Neuron (in vitro differentiated cells): Measurements from ENCODE around the gene INAFM1.
"Not testable (repeated sequence)": the region's sequence is repeated elsewhere in the genome, so short reads cannot be mapped to it uniquely, and the experiment has no call there.

Experiments used
- H2AFZ ChIP-seq: one replicate; pipeline ENCODE4 v1.6.1; 2013; ENCODE audit warnings: low read depth, mild to moderate bottlenecking, inconsistent platforms, low read length, moderate library complexity
- H3K27me3 ChIP-seq: one replicate; pipeline ENCODE4 v1.6.1; 2013; ENCODE audit warnings: low read length; ENCODE audit not compliant: insufficient read depth
- H3K36me3 ChIP-seq: one replicate; pipeline ENCODE4 v1.6.1; 2013; ENCODE audit warnings: low read length; ENCODE audit not compliant: insufficient read depth
- H3K4me1 ChIP-seq: one replicate; pipeline ENCODE4 v1.6.1; 2013; ENCODE audit warnings: low read length; ENCODE audit not compliant: insufficient read depth
- H3K4me3 ChIP-seq: 2 replicates; pipeline ENCODE4 v1.5.1; 2013; ENCODE audit warnings: mild to moderate bottlenecking, low read length, moderate library complexity
- H3K9me3 ChIP-seq: one replicate; pipeline ENCODE4 v1.6.1; 2013; ENCODE audit warnings: low read length

Gene INAFM1

GRCh38 chr19:47284324-47284899 is 9.7 kb downstream of the INAFM1 start:
- no peak overlapping the region for H3K4me3 ChIP-seq
- H3K4me1 ChIP-seq = peaks cover 3% of the 10 kb centered on the region
- H2AFZ ChIP-seq = no peak overlapping the region
- peaks cover 2% of the 10 kb centered on the region for H3K9me3 ChIP-seq
- H3K27me3 ChIP-seq = no peaks in the 10 kb centered on the region
- H3K36me3 ChIP-seq = no peaks in the 10 kb centered on the region

GRCh38 chr19:47296036-47296435 is 21.4 kb downstream of the INAFM1 start:
- Histone ChIP-seq H3K27me3 (no peaks in the 10 kb centered on the region), H2AFZ (no peak overlapping the region), H3K36me3 (no peaks in the 10 kb centered on the region), H3K9me3 (no peaks in the 10 kb centered on the region), H3K4me1 (no peaks in the 10 kb centered on the region), H3K4me3 (no peak overlapping the region)

- not testable (repeated sequence) for H3K9me3 ChIP-seq, H2AFZ ChIP-seq, H3K4me3 ChIP-seq, H3K4me1 ChIP-seq, H3K27me3 ChIP-seq, H3K36me3 ChIP-seq
Observed at GRCh38 chr19:47300867-47301266, 26.2 kb downstream of the INAFM1 start.

DNA sequence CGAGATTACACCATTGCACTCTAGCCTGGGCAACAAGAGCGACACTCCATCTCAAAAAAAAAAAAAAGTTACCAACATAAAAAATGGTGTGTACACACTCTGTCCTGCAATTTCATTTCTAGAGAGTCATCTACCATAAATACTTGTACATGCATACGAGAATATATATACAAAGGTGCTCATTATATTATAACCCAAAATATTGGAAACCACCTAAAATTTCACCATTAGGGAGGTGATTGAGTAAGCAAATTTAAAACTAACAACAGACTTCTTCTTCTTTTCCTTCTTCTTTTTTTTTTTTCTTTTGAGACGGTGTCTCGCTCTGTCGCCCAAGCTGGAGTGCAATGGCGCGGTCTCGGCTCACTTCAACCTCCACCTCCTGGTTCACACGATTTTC is 27.6 kb downstream of the INAFM1 start:
- Histone ChIP-seq H3K4me3 (no peak overlapping the region), H2AFZ (no peak overlapping the region), H3K4me1 (no peaks in the 10 kb centered on the region), H3K27me3 (no peaks in the 10 kb centered on the region), H3K9me3 (no peaks in the 10 kb centered on the region), H3K36me3 (no peaks in the 10 kb centered on the region)

- Histone ChIP-seq H3K9me3 (no peaks in the 10 kb centered on the region), H2AFZ (no peak overlapping the region), H3K4me1 (no peaks in the 10 kb centered on the region), H3K36me3 (no peaks in the 10 kb centered on the region), H3K27me3 (no peaks in the 10 kb centered on the region), H3K4me3 (no peak overlapping the region)
Observed at GRCh38 chr19:47303966-47304365, 29.3 kb downstream of the INAFM1 start.

GRCh38 chr19:47305309-47305751 is 30.6 kb downstream of the INAFM1 start:
- H2AFZ ChIP-seq = no peak overlapping the region

DNA sequence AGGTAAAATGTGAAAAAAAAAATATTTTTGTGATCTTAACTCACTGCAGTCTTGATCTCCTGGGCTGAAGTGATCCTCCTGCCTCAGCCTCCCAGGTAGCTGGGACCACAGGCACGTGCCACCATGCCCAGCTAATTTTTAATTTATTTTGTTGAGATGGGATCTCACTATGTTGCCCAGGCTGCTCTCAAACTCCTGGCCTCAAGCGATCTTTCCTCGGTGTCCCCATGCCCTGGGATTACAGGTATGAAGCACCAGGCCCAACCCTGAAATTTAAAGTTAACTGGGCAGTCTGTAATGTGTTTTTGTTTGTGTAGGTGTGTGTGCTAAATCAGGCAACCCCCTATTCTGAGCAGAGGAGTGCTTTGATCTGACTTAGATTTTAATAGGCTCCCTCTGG is 31.6 kb downstream of the INAFM1 start:
- no peaks in the 10 kb centered on the region for H3K36me3 ChIP-seq
- no peak overlapping the region for H3K4me3 ChIP-seq
- H3K27me3 ChIP-seq = no peaks in the 10 kb centered on the region
- no peaks in the 10 kb centered on the region for H3K4me1 ChIP-seq
- no peak overlapping the region for H2AFZ ChIP-seq
- no peaks in the 10 kb centered on the region for H3K9me3 ChIP-seq

More at GRCh38 chr19:47305309-47305751, 30.6 kb downstream of the INAFM1 start:
- H3K27me3 ChIP-seq = no peaks in the 10 kb centered on the region
- H3K4me1 ChIP-seq = no peaks in the 10 kb centered on the region
- no peaks in the 10 kb centered on the region for H3K9me3 ChIP-seq
- H3K4me3 ChIP-seq = no peak overlapping the region
- no peaks in the 10 kb centered on the region for H3K36me3 ChIP-seq

DNA sequence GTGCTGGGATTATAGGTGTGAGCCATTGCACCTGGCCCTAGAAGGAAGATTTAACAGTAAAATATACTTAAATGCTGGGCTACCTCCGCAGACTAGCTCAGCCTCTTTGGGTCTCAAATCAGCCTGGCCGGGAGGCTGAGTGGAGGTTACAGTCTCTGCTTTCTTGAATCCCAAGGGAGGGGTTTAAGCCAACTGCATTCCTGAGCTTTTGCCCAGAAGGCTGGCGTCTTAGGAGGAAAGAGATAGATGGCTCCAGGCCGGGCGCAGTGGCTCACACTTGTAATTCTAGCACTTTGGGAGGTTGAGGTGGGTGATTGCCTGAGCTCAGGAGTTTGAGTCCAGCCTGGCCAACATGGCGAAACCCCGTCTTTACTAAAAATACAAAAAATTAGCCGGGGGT is 34.4 kb downstream of the INAFM1 start:
- Histone ChIP-seq H3K9me3 (no peaks in the 10 kb centered on the region), H3K27me3 (no peaks in the 10 kb centered on the region), H3K4me1 (no peaks in the 10 kb centered on the region), H3K4me3 (no peak overlapping the region), H2AFZ (no peak overlapping the region), H3K36me3 (no peaks in the 10 kb centered on the region)

GRCh38 chr19:47309608-47310007 is 34.9 kb downstream of the INAFM1 start, which contains the start of gene C5AR1:
C5AR1 (plus strand) TSS chr19:47309861; CDS start chr19:47309896, 35 bp downstream.
- Histone ChIP-seq H3K4me1 (no peaks in the 10 kb centered on the region), H3K36me3 (no peaks in the 10 kb centered on the region), H3K9me3 (no peaks in the 10 kb centered on the region), H3K27me3 (no peaks in the 10 kb centered on the region), H3K4me3 (no peak within 1 kb of the TSS), H2AFZ (no peak within 1 kb of the TSS)

DNA sequence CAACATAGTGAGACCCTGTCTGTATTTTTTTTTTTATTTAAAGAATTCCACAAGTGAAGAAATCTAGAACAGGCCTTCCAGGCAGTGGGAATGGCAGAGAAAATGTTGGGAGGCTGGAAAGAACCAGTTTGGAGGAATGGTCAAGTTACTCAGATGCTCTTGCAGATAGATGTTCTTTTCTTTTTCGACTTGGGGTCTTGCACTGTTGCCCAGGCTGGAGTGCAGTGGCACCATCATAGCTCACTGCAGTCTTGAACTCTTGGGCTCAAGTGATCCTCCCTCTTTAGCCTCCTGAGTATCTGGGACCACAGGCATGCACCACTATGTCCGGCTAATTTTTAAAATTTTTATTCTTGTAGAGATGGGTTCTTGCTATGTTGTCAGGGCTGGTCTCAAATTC is 35.6 kb downstream of the INAFM1 start:
- H3K4me3 ChIP-seq = no peak overlapping the region
- no peaks in the 10 kb centered on the region for H3K9me3 ChIP-seq
- no peak overlapping the region for H2AFZ ChIP-seq
- H3K27me3 ChIP-seq = no peaks in the 10 kb centered on the region
- H3K4me1 ChIP-seq = no peaks in the 10 kb centered on the region
- H3K36me3 ChIP-seq = no peaks in the 10 kb centered on the region

- Histone ChIP-seq H3K27me3 (no peaks in the 10 kb centered on the region), H3K4me3 (no peak overlapping the region), H3K36me3 (no peaks in the 10 kb centered on the region), H3K9me3 (no peaks in the 10 kb centered on the region), H3K4me1 (no peaks in the 10 kb centered on the region), H2AFZ (no peak overlapping the region)
Observed at GRCh38 chr19:47310819-47311218, 36.1 kb downstream of the INAFM1 start.

DNA sequence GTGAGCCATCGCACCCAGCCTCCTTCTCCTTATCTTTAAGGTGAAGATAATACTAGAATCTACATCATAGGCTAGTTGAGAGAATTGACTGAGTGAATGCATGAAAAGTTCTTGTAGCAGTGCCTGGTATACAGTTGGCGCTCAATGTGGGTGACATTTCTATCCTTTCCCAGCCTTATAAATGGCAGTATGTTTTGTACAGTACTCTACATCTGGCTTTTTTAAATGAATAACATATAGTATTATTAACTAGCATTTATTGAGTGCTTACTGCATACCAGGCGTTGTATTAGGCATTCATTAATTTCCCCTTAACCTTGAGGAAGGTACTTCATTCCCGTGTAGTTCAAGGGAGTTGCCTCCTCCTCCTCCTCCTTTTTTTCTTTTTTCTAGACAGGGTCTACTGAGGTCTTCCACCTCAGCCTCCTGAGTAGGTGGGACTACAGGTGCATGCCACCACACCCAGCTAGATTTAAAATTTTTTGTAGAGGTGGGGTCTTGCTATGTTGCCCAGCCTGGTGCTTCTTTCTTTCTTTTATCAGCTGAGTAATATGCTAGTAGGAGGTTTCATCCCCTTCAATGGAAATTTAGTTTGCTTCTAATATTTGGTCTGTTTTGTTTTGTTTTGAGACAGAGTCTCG is 37.8 kb downstream of the INAFM1 start:
- Histone ChIP-seq H3K9me3 (no peaks in the 10 kb centered on the region), H3K4me1 (no peaks in the 10 kb centered on the region), H3K27me3 (no peaks in the 10 kb centered on the region)

DNA sequence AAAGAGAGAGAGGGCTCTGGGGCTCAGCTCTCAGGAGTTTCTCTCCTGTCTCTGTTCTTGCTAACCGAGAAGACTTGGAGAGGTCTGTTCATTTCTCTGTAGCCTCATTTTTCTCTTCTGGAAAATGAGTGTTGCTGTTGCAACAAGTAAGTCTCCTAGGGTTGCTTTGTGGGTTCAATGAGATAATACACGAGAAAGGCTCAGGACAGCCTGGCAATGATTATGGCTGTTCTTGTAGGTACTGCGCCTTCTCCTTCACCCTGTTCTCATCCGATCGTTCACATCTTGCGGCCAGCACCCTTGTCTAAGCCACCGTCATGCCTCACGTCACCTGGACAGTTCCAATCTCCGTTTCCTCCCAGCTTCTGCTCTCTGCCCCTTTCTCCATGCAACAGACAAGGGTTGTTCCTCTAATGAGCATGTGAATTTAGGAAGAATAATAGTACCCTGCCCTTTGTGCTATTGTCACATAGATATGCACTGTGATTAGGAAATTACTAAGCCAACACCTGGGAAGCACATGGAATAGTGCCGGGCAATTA is 39.1 kb downstream of the INAFM1 start:
- Histone ChIP-seq H3K9me3 (no peaks in the 10 kb centered on the region), H3K4me3 (no peak overlapping the region), H3K27me3 (no peaks in the 10 kb centered on the region), H3K36me3 (no peaks in the 10 kb centered on the region), H3K4me1 (no peaks in the 10 kb centered on the region), H2AFZ (no peak overlapping the region)

More for the DNA sequence above, 37.8 kb downstream of the INAFM1 start:
- Histone ChIP-seq H3K36me3 (no peaks in the 10 kb centered on the region), H3K4me3 (no peak overlapping the region), H2AFZ (no peak overlapping the region)
